NB4 (cell line): Measurements from ENCODE around the gene USP3.
"Not testable (repeated sequence)": the region's sequence is repeated elsewhere in the genome, so short reads cannot be mapped to it uniquely, and the experiment has no call there.

Experiments used
- CTCF ChIP-seq: IDR thresholded peaks from one replicate; pipeline ENCODE4 v1.5.1; 2012; ENCODE audit warnings: low read depth, low read length
- MYC ChIP-seq: IDR thresholded peaks from 2 replicates; pipeline ENCODE4 v1.6.1; 2011; ENCODE audit warnings: low read depth, low read length
- POLR2A ChIP-seq: IDR thresholded peaks from 2 replicates; pipeline ENCODE4 v1.6.1; 2011; ENCODE audit warnings: mild to moderate bottlenecking; ENCODE audit not compliant: insufficient read length; ENCODE audit errors: extremely low read depth

- not testable (repeated sequence) for TF ChIP-seq CTCF, POLR2A, MYC
These were observed 112.8 kb downstream of the USP3 start for GRCh38 chr15:63617147-63617546.
